Measurements from ENCODE around the gene FBRSL1. TPM values are rescaled to one million over a fixed set of nuclear protein-coding genes. Genes with fewer than 3 reads are reported as not detected.

Gene FBRSL1
- total and polyA plus RNA-seq, 10 donors, result 14.3 to 161 (median 49.8) TPM

- TF ChIP-seq POLR2AphosphoS5 (IDR thresholded peaks at IDR 0.05) (peak; percentile 61 to 70 (median 67)), POLR2A (IDR thresholded peaks at IDR 0.05) (no peak), CTCF (IDR thresholded peaks at IDR 0.05 in 8 of 11, conservative IDR thresholded peaks at IDR 0.05 in 3 of 11) (no peak)
- Histone ChIP-seq H3K4me3 (peak overlapping the region in 7 of 8 donors; percentile 58 to 90 (median 81)), H3K9me3 (no peaks in the 10 kb centered on the region), H3K27ac (peak overlapping the region; percentile 48 to 98 (median 96)), H3K27me3 (replicated peaks in 1 of 7) (no peaks in the 10 kb centered on the region), H3K4me1 (peaks cover 31 to 57% (median 48%) of the 10 kb centered on the region in 6 donors), H3K36me3 (peaks cover 0 to 10% (median 0%) of the 10 kb centered on the region in 6 donors)
- intact Hi-C loops (cut with DNase I; ENCODE audit: low total_unique reads), result no loop called here
- WGBS, 5 donors, result 7 to 26% (median 13%) methylated on average over 18 to 23 of the region's 23 CpGs
- peak; percentile 93 for DNase-seq
These were observed 1.5 kb upstream of the FBRSL1 start for GRCh38 chr12:132488127-132489077.

- no peaks in the 10 kb centered on the region for H3K27me3 ChIP-seq (replicated peaks in 1 of 7)
- TF ChIP-seq POLR2AphosphoS5 (IDR thresholded peaks at IDR 0.05) (peak in 1 of 3 donors; percentile 68), CTCF (IDR thresholded peaks at IDR 0.05 in 8 of 11, conservative IDR thresholded peaks at IDR 0.05 in 3 of 11) (no peak)
- intact Hi-C loops (cut with DNase I; ENCODE audit: low total_unique reads), result no loop called here
- H3K36me3 ChIP-seq, result peaks cover 0 to 11% (median 0%) of the 10 kb centered on the region in 6 donors
- H3K27ac ChIP-seq, result peak overlapping the region; percentile 48 to 98 (median 96)
- peak; percentile 95 for DNase-seq
- peak overlapping the region; percentile 58 to 90 (median 80) for H3K4me3 ChIP-seq
- H3K9me3 ChIP-seq, result no peaks in the 10 kb centered on the region
- 0 to 2% (median 1%) methylated on average over 12 to 46 of the region's 46 CpGs for WGBS, 5 donors
- H3K4me1 ChIP-seq, result peaks cover 39 to 65% (median 55%) of the 10 kb centered on the region in 6 donors
These were observed 811 bp upstream of the FBRSL1 start for GRCh38 chr12:132489078-132489601.

DNA sequence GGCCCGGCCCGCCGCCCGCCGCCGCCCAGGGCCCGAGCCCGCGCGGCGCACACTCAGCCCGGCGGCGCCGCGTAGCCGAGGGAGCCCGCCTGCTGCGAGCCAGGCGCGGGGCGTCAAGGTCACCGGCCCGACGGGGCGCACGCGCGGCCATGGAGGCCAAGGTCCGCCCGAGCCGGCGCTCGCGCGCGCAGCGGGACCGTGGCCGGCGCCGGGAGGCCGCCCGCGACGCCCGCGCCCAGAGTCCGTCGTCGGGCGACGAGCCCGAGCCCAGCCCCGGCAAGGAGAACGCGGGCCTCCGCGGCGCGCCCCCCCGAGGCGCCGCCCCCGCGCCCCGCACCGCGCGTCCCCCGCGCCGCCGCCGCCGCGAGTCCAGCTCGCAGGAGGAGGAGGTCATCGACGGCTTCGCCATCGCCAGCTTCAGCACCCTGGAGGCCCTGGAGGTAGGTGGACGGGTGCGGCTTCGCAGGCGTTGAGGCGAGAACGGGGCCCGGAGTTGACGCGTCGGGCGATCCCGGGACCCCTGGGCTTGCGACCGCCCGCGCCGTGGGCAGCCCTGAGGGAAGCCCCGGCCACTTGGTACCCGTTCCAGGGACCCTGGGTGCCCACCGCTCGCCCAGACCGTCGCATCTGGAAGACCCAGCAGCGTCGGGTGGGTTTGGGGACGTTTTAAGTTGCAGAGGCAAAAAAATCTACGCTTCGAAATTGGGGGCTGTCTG lies 629 bp downstream of the FBRSL1 start:
- intact Hi-C loops (cut with DNase I; ENCODE audit: low total_unique reads), result no loop called here
- peak; percentile 92 for DNase-seq
- Histone ChIP-seq H3K27me3 (replicated peaks in 1 of 7) (no peaks in the 10 kb centered on the region), H3K4me3 (peak overlapping the region; percentile 45 to 90 (median 61)), H3K9me3 (no peaks in the 10 kb centered on the region), H3K4me1 (peaks cover 53 to 79% (median 70%) of the 10 kb centered on the region in 6 donors), H3K27ac (peak overlapping the region in 5 of 8 donors; percentile 49 to 98 (median 63)), H3K36me3 (peaks cover 0 to 19% (median 0%) of the 10 kb centered on the region in 6 donors)
- TF ChIP-seq POLR2A (IDR thresholded peaks at IDR 0.05) (no peak), POLR2AphosphoS5 (IDR thresholded peaks at IDR 0.05) (peak in 1 of 3 donors; percentile 27)
- 0 to 2% (median 1%) methylated on average over 5 to 110 of the region's 110 CpGs for WGBS, 5 donors

DNA sequence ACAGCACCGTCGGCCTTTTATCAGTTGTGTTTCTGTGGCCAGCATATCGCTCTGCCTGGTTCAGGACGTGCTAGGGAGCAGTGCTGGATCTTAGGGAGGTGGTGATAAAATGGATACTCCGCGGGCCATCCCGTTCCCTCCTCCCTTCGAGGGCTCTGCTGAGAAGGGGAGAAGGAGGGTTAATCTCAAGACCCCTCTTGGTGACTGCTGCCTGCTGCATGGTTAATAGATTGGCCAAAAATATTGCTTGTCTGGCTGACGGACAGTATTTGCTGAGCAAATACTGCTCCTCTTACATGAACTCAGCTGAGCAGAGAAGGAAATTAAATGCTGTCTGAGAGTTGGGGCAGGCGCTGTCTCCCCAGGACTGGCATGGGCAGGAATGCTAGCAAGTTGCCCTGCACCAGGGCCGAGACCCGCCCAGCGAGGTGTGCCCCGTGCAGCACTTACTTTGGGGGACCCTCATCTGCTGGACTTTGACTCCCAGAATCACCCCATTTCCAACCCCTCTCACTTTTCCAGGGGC lies 1.2 kb downstream of the FBRSL1 start:
- H3K27ac ChIP-seq, result peak overlapping the region in 5 of 8 donors; percentile 49 to 98 (median 63)
- WGBS, 5 donors, result 28 to 35% (median 32%) methylated on average over 14 of the region's 14 CpGs
- peaks cover 59 to 85% (median 76%) of the 10 kb centered on the region in 6 donors for H3K4me1 ChIP-seq
- peaks cover 0 to 19% (median 0%) of the 10 kb centered on the region in 6 donors for H3K36me3 ChIP-seq
- no peaks in the 10 kb centered on the region for H3K9me3 ChIP-seq
- H3K4me3 ChIP-seq, result peak overlapping the region; percentile 45 to 90 (median 61)
- no peak for DNase-seq
- TF ChIP-seq POLR2AphosphoS5 (IDR thresholded peaks at IDR 0.05) (no peak), POLR2A (IDR thresholded peaks at IDR 0.05) (no peak), CTCF (IDR thresholded peaks at IDR 0.05 in 8 of 11, conservative IDR thresholded peaks at IDR 0.05 in 3 of 11) (no peak)
- no peaks in the 10 kb centered on the region for H3K27me3 ChIP-seq (replicated peaks in 1 of 7)
- intact Hi-C loops (cut with DNase I; ENCODE audit: low total_unique reads), result no loop called here
